Measurements from ENCODE around the gene PER1. TPM values are rescaled to one million over a fixed set of nuclear protein-coding genes. Genes with fewer than 3 reads are reported as not detected.
"Not testable (repeated sequence)": the region's sequence is repeated elsewhere in the genome, so short reads cannot be mapped to it uniquely, and the experiment has no call there.

The PER1 gene
- total and polyA plus RNA-seq, 2 donors from 2014 or later: 25.2 to 161 TPM

GRCh38 chr17:8109661-8110455 is 42.3 kb downstream of the PER1 start:
- Histone ChIP-seq H3K27ac (ENCODE audit: low read depth in 2 of 2, low read length in 2 of 2) (no peak overlapping the region), H3K27me3 (ENCODE audit: control insufficient read depth, insufficient read depth, low read length) (peaks cover 5% of the 10 kb centered on the region), H3K36me3 (ENCODE audit: control insufficient read depth in 2 of 3, insufficient read depth in 3 of 3, low read length in 3 of 3) (no peaks in the 10 kb centered on the region), H3K9ac (ENCODE audit: low read length in 3 of 3) (peak overlapping the region in 1 of 3 donors; percentile 46), H3K4me3 (ENCODE audit: low read length in 3 of 3) (peak overlapping the region in 2 of 3 donors; percentile 8 to 12), H3K9me3 (ENCODE audit: control insufficient read depth in 2 of 3, insufficient read depth in 1 of 3, low read length in 3 of 3) (no peaks in the 10 kb centered on the region), H3K4me1 (ENCODE audit: control insufficient read depth in 2 of 3, insufficient read depth in 2 of 3, low read depth in 1 of 3, low read length in 3 of 3) (peaks cover 0 to 4% (median 0%) of the 10 kb centered on the region in 3 donors)
- intact Hi-C loops (cut with DNase I): no loop called here
- FAIRE-seq (no peak), DNase-seq (peak; percentile 71 to 86 (median 82))
- TF ChIP-seq CTCF (IDR thresholded peaks at IDR 0.05; ENCODE audit: borderline replicate concordance, extremely low read depth, insufficient read depth): peak; percentile 83

GRCh38 chr17:8108972-8109660 is 43.1 kb downstream of the PER1 start:
- no peaks in the 10 kb centered on the region for H3K9me3 ChIP-seq (ENCODE audit: control insufficient read depth in 2 of 3, insufficient read depth in 1 of 3, low read length in 3 of 3)
- no peak overlapping the region for H3K27ac ChIP-seq (ENCODE audit: low read depth in 2 of 2, low read length in 2 of 2)
- FAIRE-seq: no peak
- no peaks in the 10 kb centered on the region for H3K36me3 ChIP-seq (ENCODE audit: control insufficient read depth in 2 of 3, insufficient read depth in 3 of 3, low read length in 3 of 3)
- DNase-seq: peak in 3 of 5 donors; percentile 51 to 63 (median 63)
- no peak overlapping the region for H3K4me3 ChIP-seq (ENCODE audit: low read length in 3 of 3)
- H3K4me1 ChIP-seq (ENCODE audit: control insufficient read depth in 2 of 3, insufficient read depth in 2 of 3, low read depth in 1 of 3, low read length in 3 of 3): peaks cover 0 to 4% (median 0%) of the 10 kb centered on the region in 3 donors
- intact Hi-C loops (cut with DNase I): no loop called here
- peaks cover 2% of the 10 kb centered on the region for H3K27me3 ChIP-seq (ENCODE audit: control insufficient read depth, insufficient read depth, low read length)
- no peak for TF ChIP-seq CTCF (IDR thresholded peaks at IDR 0.05; ENCODE audit: borderline replicate concordance, extremely low read depth, insufficient read depth)
- no peak overlapping the region for H3K9ac ChIP-seq (ENCODE audit: low read length in 3 of 3)

GRCh38 chr17:8106980-8107379 is 45.2 kb downstream of the PER1 start:
- H3K36me3 ChIP-seq (ENCODE audit: control insufficient read depth in 2 of 3, insufficient read depth in 3 of 3, low read length in 3 of 3); H3K9me3 ChIP-seq (ENCODE audit: control insufficient read depth in 2 of 3, insufficient read depth in 1 of 3, low read length in 3 of 3); DNase-seq; H3K9ac ChIP-seq (ENCODE audit: low read length in 3 of 3); intact Hi-C loops (cut with DNase I); FAIRE-seq; H3K27ac ChIP-seq (ENCODE audit: low read depth in 2 of 2, low read length in 2 of 2); H3K4me3 ChIP-seq (ENCODE audit: low read length in 3 of 3); H3K4me1 ChIP-seq (ENCODE audit: control insufficient read depth in 2 of 3, insufficient read depth in 2 of 3, low read depth in 1 of 3, low read length in 3 of 3); H3K27me3 ChIP-seq (ENCODE audit: control insufficient read depth, insufficient read depth, low read length): not testable (repeated sequence)

GRCh38 chr17:8105957-8106398 is 46.2 kb downstream of the PER1 start:
- H3K27me3 ChIP-seq (ENCODE audit: control insufficient read depth, insufficient read depth, low read length): peaks cover 2% of the 10 kb centered on the region
- no peak overlapping the region for H3K27ac ChIP-seq (ENCODE audit: low read depth in 2 of 2, low read length in 2 of 2)
- H3K4me1 ChIP-seq (ENCODE audit: control insufficient read depth in 2 of 3, insufficient read depth in 2 of 3, low read depth in 1 of 3, low read length in 3 of 3): peaks cover 0 to 4% (median 0%) of the 10 kb centered on the region in 3 donors
- H3K36me3 ChIP-seq (ENCODE audit: control insufficient read depth in 2 of 3, insufficient read depth in 3 of 3, low read length in 3 of 3): no peaks in the 10 kb centered on the region
- no peaks in the 10 kb centered on the region for H3K9me3 ChIP-seq (ENCODE audit: control insufficient read depth in 2 of 3, insufficient read depth in 1 of 3, low read length in 3 of 3)
- FAIRE-seq (no peak), DNase-seq (no peak)
- H3K4me3 ChIP-seq (ENCODE audit: low read length in 3 of 3): no peak overlapping the region
- intact Hi-C loops (cut with DNase I): no loop called here
- TF ChIP-seq CTCF (IDR thresholded peaks at IDR 0.05; ENCODE audit: borderline replicate concordance, extremely low read depth, insufficient read depth): no peak
- H3K9ac ChIP-seq (ENCODE audit: low read length in 3 of 3): no peak overlapping the region
